Measurements from ENCODE around the gene PARP15. TPM values are rescaled to one million over a fixed set of nuclear protein-coding genes. Genes with fewer than 3 reads are reported as not detected.

The PARP15 gene
- total and polyA plus RNA-seq, 2 experiments from 2014 or later = 0.39 to 0.87 TPM

GRCh38 chr3:122582390-122582789, 4.9 kb downstream of the PARP15 start:
- H4K20me1 ChIP-seq (replicated peaks; ENCODE audit: insufficient read depth) = no peaks in the 10 kb centered on the region
- no peak for DNase-seq (ENCODE audit: low spot score)
- H3K4me3 Mint-ChIP-seq = no peak overlapping the region
- H3K36me3 Mint-ChIP-seq (ENCODE audit: low read depth) = peaks cover 20% of the 10 kb centered on the region
- H3K27ac ChIP-seq (ENCODE audit: low read depth) = no peak overlapping the region
- H3K27ac Mint-ChIP-seq = no peak overlapping the region
- no peaks in the 10 kb centered on the region for H3F3A ChIP-seq (replicated peaks; ENCODE audit: low read depth)
- no peak overlapping the region for H3K4me3 ChIP-seq
- H3K79me2 ChIP-seq (replicated peaks; ENCODE audit: insufficient read depth) = no peaks in the 10 kb centered on the region
- peaks cover 2% of the 10 kb centered on the region; the same call in 1 of the 2 replicates for H3K9me2 ChIP-seq (ENCODE audit: insufficient read depth)
- no peaks in the 10 kb centered on the region for H3K36me3 ChIP-seq (ENCODE audit: insufficient read depth)
- peaks cover 13% of the 10 kb centered on the region for H3K27me3 ChIP-seq (ENCODE audit: insufficient read depth)
- H3K9me3 Mint-ChIP-seq = peaks cover 31% of the 10 kb centered on the region
- TF ChIP-seq NANOG (IDR thresholded peaks at IDR 0.05; ENCODE audit: borderline replicate concordance) (no peak), JUNB (IDR thresholded peaks at IDR 0.05; ENCODE audit: unreplicated experiment) (no peak), ETS1 (IDR thresholded peaks at IDR 0.05) (no peak), STAT1 (IDR thresholded peaks at IDR 0.05; ENCODE audit: unreplicated experiment) (no peak), POLR2AphosphoS5 (IDR thresholded peaks at IDR 0.05; ENCODE audit: low read depth) (no peak), CREB1 (CRISPR knock-in tag; IDR thresholded peaks at IDR 0.05; ENCODE audit: low read depth) (no peak), CTCF (conservative IDR thresholded peaks at IDR 0.05; ENCODE audit: low read depth in 2 of 2) (no peak), EZH2 (IDR thresholded peaks at IDR 0.05; ENCODE audit: low read depth, unreplicated experiment) (no peak), ZNF114 (CRISPR knock-in tag; IDR thresholded peaks at IDR 0.05) (no peak), ZNF331 (CRISPR knock-in tag; IDR thresholded peaks at IDR 0.05; ENCODE audit: low read depth) (no peak), EZH2phosphoT487 (IDR thresholded peaks at IDR 0.05; ENCODE audit: unreplicated experiment) (no peak), ZNF462 (CRISPR knock-in tag; IDR thresholded peaks at IDR 0.05) (no peak), REST (IDR thresholded peaks at IDR 0.05; ENCODE audit: unreplicated experiment) (no peak)
- H3K4me1 ChIP-seq (ENCODE audit: insufficient read depth) = peaks cover 3% of the 10 kb centered on the region; the same call in 1 of the 2 replicates
- H3K27me3 Mint-ChIP-seq (ENCODE audit: insufficient read depth, low read depth, poor library complexity) = peaks cover 2% of the 10 kb centered on the region
- H2AFZ ChIP-seq = no peak overlapping the region
- no peak overlapping the region for H3K4me2 ChIP-seq
- H3K4me1 Mint-ChIP-seq = peaks cover 6% of the 10 kb centered on the region; the same call in 2 of the 3 replicates
- no peak for ATAC-seq
